Fibroblast of skin of right biceps (primary cell): Measurements from ENCODE around the gene AOC3.

Experiments
- DNase-seq: peaks from one replicate; pipeline ENCODE4 v3.0.0-alpha.2; 2013

AOC3 gene, protein sequence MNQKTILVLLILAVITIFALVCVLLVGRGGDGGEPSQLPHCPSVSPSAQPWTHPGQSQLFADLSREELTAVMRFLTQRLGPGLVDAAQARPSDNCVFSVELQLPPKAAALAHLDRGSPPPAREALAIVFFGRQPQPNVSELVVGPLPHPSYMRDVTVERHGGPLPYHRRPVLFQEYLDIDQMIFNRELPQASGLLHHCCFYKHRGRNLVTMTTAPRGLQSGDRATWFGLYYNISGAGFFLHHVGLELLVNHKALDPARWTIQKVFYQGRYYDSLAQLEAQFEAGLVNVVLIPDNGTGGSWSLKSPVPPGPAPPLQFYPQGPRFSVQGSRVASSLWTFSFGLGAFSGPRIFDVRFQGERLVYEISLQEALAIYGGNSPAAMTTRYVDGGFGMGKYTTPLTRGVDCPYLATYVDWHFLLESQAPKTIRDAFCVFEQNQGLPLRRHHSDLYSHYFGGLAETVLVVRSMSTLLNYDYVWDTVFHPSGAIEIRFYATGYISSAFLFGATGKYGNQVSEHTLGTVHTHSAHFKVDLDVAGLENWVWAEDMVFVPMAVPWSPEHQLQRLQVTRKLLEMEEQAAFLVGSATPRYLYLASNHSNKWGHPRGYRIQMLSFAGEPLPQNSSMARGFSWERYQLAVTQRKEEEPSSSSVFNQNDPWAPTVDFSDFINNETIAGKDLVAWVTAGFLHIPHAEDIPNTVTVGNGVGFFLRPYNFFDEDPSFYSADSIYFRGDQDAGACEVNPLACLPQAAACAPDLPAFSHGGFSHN

DNA sequence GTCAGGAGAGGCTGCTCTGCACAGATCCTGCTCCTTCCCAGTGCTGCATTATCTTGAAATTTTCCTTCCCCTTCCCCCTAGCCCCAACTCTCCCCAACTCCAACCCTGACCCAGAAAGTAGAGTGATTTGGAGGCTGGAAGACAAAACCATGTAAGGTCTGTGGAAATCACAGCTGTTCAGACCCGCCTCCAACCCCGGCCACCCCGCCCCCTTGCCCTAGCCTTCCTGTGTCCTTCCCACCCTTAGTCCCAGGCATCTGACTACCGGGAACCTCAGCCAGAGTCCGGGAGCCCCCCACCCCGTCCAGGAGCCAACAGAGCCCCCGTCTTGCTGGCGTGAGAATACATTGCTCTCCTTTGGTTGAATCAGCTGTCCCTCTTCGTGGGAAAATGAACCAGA lies at the start of gene AOC3:
AOC3 (plus strand) TSS at position 246 of the 400 bp plus-strand sequence; CDS start at position 391, 145 bp downstream.
- DNase-seq = no peak

DNA sequence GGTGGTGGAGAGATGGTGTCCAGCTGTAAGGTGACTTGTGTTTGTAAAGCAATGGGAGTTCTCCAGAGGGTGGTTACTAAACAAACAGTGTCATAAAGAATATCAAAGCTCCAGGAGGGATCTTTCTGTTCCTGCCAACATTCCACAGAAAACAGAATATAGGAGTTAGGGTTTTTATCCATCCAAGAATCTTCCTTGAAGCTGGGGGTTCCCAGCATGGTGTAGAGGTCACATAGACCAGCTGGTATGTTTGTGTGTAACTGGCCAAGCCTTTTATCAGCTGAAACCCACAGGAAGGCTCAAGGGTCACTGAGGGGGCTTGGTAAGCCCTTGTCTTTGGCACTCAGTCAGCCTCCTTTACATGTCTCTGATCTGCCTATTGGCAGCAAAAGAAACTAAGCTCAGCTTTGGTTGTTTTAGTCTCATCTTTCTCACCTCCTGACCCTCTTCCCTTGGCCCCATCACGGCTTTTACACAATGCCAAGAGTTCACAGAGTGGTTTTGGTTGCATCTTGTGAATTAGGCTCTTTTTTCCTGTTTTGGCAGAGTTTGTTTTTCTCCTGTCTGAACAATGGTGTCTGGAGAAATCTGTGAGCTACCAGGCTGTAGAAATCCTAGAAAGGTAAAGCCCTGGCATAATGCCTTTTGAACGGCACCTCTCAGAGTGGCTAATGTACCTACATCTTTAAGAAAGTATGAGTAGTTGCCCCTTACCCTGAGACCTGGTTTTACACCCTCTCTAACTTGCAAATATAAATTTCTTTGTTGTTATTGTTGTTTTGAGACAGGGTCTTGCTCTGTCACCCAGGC lies 47.7 kb upstream of the AOC3 start:
- DNase-seq = no peak

DNA sequence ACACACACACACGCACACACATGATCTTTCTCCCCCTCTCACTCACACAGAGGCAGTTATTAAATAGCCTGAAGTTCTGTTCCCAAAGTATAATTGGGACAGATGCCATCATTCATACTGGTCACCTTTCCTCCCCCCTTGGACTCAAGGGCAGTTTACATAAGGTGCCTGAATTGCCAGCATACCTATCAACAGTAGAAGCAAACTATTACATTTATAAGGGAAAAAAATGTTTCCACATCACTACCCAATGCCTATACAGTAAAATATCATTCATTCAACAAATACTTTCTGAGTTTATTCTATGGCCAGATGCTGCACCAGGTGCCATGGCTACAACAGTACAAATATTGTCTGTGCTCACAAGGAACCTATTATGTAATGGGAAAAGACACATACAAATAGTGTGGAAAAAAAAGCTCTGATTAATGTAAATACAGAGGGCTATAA lies 46.1 kb upstream of the AOC3 start:
- no peak for DNase-seq

DNA sequence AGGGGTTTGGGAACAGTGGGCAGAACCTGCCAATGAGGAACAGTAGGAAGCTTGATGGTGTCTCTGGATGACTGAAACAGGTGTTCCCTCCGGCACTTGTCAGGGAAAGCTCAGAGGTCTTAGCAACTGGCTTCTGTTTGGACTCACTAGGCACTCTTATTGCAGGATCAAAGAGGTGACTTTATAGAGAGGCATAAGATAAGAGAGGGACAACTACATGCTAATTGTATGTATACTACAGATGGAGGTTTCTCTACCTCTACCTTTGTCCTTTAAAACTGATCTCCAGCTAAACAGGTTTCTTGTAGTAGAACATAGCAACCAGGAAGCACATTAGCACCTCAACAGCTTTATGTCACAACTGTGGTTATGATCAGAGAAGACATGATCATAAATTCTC lies 44.8 kb upstream of the AOC3 start:
- no peak for DNase-seq

DNA sequence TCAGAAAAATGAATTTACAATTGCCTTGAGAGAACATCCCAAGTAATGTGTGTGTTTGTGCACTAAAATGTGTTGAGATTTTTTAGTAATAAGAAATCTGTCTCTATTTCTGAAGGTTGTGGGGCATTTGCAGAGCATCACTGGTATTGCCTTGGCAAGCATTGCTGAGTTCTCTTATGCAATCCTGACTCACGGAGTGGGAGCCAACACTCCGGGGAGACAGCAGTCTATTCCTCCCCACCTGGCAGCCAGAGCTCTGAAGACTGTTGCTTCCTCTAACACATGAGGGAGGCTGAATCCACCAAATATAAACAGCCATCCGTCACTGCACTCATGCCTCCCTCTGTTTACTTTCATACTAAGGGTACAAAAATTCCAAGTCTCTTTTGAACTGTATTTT lies 41.7 kb upstream of the AOC3 start:
- peak; percentile 64 for DNase-seq

DNA sequence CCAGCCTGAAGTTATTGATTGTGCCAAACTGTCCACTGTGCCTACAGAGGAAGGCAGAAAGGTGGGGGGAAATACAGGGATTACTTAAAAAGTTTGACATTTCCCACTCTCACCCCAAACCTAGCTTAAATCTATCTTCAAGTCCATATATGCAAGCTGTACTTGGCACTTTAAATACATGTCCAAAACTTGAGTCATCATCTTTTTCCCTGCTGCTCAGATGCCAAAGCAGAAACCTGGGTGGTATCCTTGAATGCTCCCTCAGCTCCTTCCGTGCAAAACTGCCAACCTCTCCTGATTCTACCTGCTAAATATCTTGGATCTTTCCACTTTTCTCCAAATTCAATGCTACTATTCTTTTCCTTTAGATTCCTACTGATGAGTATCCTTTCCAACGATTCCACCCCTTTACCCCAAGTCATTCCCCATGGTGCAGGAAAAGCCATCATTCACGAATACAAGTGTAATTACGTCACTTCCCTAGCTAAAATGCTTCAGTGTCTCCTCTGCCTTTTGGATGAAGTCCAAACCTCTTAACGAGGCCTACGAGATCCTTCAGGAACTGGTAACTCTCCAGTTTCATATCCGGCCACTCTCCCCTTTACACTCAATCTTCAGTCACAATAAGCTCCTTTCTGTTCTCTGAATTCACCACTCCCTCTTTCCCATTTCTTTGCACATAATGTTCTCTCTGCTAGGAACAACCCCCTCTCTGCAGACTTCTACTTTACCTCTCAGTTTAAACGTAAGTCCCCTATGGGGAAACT lies 36.2 kb upstream of the AOC3 start:
- DNase-seq = peak; percentile 88

DNA sequence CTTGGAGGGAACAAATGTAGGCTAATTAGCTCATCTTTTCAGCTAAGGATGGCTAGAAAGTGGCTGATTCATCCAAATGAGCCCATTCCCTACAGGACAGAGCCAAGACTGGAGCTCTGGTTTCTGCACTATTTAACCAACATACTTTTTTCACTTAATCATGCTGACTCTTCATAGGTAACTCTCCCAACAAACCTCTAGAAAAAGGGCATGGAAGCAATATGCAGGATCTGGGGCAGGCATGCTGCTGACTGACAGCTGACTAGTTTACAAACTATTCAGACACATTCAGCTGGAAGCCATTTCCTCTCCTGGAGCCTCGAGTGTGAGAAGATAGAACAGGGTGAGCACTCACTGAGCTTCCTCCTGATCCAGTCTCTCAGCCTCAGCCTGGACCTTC lies 33.1 kb upstream of the AOC3 start:
- DNase-seq = peak; percentile 80

DNA sequence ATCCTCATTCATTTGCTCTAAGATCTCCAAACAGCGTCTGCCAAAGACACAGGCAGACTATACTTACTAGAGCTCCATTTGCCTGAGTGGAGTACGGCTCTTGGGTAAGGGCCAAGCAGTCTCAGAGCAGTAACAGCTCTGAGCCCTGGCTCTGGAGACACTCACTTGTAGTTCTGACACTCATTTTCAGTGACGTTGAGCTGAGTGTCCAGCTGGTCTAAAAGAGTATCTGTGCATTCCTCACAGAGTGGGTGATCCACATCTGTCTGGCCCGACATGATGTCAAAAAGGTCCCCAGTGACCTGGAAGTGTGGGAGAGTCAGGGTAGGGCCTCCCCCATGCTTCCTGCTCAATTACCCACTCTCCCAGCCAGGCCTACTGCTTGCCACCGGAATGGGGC lies 32.6 kb upstream of the AOC3 start:
- DNase-seq = peak; percentile 38

DNA sequence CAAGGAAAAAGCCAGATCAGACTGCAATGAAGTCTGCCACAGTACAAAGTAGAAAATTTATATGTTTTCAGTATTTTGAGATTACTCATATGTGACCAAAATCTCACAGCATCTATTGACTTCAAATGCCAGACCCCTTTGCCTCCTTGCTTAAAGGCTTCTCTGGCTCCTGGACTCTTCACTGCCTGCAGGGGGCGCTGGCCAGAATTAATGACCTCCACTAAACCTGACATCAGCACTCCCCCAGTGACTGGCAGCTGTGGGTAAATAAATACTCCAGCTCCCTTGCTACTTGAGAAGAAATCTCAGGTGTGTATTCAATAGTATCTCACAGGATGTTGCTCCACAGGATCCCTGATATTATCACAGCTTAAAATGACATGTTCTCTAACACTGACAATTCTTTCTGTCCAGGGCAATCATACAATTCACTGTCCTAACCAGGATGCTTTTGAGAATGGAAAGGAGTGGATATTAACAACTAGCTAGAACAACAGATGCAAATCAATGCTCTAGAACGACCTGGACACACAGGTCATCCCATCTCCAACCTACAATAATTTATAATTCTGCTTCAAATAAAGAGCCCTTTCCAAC lies 31.0 kb upstream of the AOC3 start:
- DNase-seq = peak; percentile 55

DNA sequence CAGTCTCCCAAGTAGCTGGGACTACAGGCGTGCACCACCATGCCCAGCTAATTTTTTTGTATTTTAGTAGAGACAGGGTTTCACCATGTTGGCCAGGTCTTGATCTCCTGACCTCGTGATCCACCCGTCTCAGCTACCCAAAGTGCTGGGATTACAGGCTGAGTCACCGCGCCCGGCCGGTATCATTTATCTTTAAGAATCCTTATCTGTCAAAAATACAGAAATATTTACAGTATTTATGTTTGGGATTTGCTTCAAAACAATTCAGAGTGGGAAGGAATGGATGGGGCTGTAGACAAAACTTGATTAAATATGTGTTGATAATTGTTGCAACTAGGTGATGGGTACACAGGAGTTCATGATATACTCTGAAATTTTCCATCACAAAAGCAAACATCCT lies 29.8 kb upstream of the AOC3 start:
- DNase-seq = no peak

DNA sequence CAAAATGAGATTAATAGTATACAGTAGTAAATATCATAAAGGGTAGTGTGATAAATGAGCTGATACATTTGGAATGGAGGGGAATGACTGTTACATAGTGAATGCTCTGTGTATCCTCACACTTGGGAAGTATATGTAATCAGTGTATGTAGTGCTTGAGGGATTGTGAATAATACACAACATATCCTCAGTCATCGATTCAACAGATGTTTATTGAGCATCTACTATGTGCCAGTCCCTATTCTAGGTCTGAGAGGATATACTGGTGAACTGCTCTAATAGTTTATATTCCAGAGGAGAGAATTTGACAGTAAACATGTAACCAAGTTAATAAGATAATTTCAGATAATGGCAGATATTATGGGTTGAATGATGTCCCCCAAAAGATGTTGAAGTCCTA lies 23.5 kb upstream of the AOC3 start:
- DNase-seq = no peak

DNA sequence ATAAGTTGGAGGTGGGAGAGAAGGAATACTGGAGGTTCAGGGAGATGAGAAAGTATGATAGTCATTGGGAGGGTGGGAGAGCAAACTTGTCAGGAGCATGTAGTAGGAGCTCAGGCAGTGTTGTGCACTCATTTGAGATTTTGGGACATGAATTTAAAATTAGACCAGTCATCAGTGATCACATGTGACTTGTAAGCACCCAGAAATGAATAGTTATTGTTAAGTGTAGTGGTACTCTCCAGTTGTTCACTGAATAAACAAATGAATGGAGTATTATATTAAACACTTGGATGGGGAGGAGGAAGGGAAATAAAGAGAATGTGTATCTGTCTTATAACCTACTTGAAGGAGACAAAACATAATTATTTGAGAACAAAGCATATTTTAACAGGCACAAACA lies 20.0 kb upstream of the AOC3 start:
- DNase-seq = no peak

DNA sequence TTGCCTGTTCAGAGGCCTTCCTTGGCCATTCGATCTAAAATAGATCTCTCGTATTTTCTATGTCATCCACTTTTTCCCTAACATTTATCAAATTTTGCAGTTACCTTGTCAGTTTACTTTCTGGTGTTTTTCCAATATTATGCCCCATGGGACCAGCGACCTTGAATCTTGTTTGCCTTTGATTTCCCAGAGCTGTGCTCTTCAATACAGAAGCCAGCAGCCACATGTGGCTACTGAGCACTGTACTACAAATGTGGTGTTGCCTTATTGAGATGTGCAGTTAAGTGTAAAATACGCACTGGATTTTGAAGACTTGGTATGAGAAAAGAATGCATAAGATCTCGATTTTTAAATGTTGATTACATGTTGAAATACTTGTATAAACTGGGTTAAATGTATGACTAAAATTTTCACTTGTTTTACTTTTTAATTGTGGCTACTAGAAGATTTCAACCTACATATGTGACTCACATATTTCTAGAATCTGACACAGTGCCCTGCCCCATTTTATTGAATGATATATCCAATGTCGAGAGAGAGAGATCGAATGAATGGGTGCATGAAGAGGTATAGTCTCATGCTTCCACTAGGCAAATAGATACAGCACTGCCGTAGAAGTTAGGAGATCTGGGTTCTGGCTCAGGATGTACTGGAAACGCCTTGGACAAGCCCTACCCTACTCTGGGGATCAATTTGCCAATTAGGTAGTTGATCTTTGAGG lies 18.6 kb upstream of the AOC3 start:
- no peak for DNase-seq

DNA sequence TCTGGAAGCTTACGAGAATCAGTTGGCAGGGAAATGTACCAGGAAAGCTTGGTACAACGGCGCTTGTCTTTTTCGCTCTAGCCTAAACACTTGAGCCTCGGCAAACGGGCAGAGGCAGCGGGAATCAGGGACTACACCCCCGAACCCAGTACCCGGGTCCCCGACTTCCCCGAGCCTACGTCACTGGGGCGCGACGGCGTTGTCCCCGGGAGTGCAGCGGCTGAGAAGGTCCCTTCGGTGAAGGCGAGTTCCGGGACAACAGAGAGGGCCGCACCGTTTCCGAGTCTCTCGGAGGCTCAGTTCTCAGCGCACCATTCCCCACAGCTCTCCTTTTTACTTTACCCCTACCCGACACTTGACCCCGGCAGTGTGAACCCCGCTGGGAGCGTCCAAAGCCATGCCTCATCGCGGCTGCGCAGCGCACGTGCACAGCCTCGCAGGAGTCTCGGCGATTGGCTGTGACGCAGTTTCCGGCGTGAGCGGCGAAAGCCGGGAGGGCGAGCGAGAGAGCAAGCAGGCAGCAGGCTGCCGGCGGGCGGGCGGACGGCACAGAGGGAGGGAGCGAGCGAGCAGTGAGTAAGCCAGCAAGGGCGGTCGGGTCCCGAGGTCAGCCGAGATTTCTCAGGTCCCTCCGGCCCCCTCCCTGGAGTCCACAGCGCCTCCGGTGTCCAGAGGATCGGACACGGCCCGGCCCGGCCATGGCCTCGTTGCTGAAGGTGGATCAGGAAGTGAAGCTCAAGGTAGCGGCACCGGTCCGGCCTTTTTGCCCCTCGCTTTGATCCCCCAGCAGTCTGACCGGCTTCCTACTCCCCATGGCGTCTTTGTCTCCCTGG lies 17.8 kb upstream of the AOC3 start, which contains the start of gene PSME3:
PSME3 (plus strand) TSS at position 464 of the 833 bp plus-strand sequence; CDS start at position 699, 235 bp downstream.
- DNase-seq = peak; percentile 88

DNA sequence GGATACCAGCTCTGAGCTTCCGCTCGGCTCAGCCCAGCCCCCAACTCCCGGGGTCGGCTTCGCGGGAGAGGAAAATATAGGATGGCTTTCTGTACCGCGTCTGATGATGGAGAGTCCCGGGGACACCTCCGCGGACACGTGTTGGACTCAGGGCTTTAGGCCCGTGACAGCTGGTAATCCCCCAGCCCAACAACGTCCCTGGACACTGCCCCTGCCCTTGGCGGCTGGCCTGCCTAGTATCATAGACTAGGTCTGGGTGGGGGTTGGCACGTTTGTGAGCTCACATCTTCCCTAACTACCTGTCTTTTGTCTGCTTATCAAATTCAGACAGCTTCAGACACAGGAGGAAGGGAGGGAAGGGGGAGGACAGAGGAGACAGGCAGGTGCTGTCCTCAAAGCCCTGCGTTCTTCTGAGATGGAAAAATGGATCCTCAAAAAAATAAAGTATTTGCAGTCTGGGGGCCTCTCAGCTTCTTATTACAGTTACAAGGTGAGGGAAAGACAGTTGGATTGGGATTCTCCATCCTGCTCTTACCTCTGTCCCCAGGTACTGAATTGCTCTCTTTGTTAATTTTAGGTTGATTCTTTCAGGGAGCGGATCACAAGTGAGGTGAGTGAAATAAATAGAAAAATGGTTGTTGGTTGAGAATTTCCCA lies 17.1 kb upstream of the AOC3 start:
- peak; percentile 20 for DNase-seq

DNA sequence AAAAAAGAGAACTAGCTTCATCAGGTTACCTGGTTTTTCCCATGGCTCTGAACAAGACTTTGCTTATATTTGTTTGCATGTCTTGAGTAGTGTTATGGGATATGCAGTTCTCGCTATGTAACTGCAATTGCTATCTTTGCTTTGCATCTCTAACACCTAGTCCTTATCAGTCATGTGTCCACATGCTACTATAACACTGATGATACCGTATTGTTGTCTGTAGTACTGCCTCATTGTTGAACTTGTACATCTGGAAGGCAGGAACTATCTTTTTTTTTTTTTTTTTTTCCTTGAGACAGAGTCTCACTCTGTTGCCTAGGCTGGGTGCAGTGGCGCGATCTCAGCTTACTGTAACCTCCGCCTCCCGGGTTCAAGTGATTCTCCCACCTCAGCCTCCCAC lies 15.3 kb upstream of the AOC3 start:
- no peak for DNase-seq

DNA sequence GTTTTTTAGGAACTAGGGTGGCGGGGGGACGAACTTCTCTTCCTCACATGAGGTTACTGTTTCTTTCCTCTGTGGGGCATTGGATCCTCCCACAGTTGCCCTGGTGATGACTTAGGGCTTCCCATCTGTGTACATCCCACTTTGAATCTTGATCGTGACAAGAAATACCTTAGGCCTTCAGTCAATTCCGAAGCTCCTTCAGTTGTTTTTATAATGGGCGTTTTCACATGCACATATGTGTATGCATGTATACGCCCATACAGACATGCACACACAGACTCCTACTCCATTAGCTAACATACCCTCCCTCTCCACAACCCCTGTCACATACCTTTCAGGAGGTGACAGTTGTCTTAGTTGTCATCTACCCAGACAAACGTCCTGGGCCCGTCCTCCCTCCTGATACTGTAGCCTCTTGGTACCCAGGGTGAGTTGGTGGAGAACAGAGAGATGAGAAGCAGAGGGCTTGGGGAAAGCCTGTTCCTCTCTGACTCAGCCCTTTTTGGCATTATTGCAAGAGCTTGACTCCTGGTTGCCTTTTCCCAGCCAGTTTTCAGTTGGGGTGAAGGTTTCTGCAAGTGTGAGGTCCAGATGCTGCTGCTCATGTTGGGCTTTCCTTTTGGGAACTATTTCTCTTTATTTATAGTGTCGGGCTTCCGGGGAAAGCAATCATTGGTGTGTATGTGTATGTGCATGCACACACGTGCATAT lies 8.9 kb upstream of the AOC3 start:
- no peak for DNase-seq

DNA sequence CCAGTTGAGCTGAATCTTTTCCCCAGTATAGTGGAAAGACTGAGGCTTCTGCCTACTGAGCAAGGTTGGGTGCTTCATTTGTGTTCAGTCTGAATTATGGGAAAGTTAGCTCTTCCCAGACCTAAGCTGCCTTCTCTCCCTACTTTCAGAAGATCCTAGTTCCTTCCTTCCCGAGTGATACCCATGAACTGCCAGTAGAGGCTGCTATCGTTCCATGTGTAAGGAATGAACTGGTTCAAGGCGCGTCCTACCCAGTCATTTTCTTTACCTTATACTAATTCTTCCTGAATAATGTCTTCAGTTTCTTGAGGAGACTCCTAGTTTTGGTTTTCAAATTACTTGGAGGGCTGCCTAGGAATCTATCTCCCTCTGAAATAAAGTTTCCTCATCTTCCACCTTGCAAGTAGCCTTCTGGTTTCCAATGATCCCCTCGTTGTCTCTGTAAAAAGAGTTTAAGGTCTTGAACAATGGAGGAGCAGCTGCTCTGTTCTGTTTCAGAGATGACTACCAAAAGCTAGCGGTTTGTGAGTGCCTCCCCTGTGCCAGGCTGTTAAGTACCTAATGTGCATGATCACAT lies 7.6 kb upstream of the AOC3 start:
- peak; percentile 55 for DNase-seq

DNA sequence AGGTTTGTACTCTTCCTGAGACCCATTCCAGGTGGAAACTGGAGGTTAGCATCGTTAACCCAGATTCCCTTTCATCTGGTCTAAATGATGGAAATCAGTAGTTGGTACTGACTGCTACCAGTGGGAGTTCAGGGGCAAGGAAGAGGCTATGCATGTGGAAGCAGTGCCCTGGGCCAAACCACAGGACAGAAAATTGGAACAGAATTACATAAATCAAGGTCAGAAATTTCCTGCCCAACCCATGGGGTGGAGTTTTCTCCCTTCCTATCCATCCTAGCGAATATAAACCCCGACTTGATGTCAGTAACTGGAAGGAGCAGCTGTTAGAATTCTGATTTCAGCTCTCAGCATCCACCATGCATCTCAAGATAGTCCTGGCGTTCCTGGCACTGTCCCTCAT lies 6.7 kb upstream of the AOC3 start, which contains the start of gene AOC2:
AOC2 (plus strand) TSS at position 310 of the 400 bp plus-strand sequence; CDS start at position 357, 47 bp downstream.
- no peak for DNase-seq
